HG03135 (cell line): ENCODE measurements around the gene LIPC.

Source experiments
- ATAC-seq: cut with Tn5 transposase; IDR thresholded peaks from one replicate; pipeline ENCODE4 v1.9.1; 2021; ENCODE audit warnings: mild to moderate bottlenecking, moderate library complexity; ENCODE audit not compliant: unreplicated experiment

LIPC gene

GRCh38 chr15:58512522-58512921, 80.7 kb downstream of the LIPC start:
- no peak for ATAC-seq

GRCh38 chr15:58513008-58513407, 81.2 kb downstream of the LIPC start:
- ATAC-seq, result no peak

- no peak for ATAC-seq
Measured at GRCh38 chr15:58513726-58514336, 82.0 kb downstream of the LIPC start.

DNA sequence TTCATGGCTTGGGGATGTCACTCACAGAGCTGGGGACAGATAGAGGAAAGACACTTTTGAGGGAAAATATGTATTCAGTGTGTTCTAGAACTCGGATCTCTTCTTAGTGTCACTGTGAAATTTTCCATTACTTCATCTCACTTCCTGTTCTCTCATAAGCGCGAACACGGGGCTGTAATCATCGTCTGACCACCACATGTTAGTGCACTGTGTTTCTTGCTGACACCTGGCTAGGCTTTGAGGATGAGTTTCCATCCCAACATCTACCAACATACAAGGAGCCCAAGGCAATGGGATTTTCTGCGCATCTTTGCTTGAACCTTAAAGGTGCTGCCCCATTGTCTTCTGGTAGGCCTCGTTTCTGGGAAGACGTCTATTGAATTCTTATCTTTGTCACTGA, 84.0 kb downstream of the LIPC start:
- ATAC-seq, result no peak

DNA sequence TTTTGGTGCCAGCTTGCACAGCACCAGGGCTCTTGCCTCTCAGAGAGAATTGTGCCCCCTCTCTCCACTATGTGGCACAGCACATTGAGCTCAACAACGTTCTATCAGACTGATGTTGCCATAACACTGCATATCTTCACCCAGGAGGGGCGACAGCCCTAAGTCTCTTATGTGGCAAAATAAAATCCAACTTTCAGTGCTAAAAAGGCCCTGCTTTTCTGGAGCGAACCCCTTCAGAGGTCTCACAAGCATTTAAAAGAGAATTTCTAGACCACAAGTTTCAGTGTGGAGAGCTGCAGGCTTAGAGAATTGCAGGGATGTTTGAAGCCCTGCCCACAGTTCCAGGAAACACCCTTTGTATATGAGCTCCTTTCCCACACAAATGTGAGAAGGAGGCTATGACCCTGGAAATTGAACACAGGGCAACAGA, 85.5 kb downstream of the LIPC start:
- ATAC-seq, result no peak

DNA sequence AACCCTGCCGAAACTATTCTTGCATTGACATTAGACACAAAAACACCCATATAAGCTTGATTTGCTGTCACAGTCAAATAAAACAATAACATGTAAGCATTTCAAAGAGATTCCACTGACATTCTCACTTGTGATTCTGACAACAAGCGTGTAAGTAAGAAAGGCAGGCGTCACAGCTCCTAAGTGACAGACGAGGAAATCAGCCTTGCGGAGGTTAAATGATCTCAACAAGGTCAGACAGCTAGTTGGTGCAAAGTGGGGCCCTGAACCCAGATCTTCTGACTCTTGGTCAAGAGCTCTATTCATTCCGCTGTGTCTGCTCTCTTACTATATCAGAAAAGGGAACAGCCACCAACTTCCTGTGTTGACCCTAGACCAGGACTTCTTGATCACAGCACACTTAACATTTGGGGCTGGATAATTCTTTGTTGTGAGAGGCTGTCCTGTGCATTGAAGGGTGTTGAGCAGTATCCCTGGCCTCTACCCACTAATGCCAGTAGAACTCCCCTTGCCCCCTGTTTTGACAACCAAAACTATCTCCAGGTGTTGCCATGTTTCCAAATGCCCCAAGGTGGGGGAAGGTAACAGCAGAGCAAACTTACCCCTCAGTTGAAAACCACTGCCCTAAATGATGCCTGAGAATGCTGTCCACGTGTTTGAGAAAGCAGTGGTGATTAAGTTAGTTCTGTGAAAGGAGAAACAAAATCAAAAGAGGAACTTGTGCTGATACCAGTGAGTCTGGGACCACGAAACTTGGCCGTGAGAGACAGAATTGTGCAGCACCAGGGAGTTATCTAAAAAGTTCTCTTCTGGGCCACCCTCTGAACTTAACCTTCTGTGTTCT, 86.1 kb downstream of the LIPC start:
- ATAC-seq, result peak; percentile 57

DNA sequence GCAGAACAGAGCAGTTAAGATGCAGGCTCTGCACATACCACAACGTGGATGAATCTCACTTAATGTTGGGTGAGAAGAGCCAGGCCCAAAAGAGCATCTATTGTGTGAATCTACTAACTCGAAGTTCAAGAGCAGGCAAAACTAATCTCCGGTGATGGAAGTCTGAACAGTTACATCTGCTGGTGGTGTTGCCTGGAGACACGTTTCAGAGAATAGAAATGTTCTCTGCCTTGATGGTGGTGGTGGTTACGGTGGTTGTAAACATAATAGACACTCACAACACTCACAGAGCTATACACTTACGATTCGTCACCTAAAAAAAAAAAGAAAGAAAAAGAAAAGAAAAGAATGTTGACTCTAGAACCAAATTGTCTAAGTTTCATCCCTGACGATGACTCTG, 86.8 kb downstream of the LIPC start:
- ATAC-seq, result peak; percentile 14

DNA sequence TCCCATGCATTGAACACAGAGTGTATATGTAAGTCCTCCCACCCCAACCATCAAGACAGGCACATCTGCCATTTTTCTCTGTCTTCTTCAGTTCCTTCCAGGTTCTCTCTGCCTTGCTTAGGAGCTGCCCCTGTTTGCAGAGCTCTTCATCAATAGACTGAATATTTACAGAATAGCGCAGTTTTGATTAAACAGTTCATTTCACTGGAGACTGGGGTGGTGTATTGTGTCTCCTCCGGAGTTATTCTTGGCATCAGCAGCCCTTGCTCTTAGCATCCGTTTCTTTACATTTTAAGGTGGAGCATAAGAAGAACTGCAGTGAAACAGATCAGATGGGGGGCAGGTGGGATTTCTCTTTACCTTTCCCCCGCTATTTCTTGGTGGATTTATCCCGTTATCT, 87.7 kb downstream of the LIPC start:
- ATAC-seq, result no peak

GRCh38 chr15:58520464-58520863, 88.7 kb downstream of the LIPC start:
- ATAC-seq, result no peak

DNA sequence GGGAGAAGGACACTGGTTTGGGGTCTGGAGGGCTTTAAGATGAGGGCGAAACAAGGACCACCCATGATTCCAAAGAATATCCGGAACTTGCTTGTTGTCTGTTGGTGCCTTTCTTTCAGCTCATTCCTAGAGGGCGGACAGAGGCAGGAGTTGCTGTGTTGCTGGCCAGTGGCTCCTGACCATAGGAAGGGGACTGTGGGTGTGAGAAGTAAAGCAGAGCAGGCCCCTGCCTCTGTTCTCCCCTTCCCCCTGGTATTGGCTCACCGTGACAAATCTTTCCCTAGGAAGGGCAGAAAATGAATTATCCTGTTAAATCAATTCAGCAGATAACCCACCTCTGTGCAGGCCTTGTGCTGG, 89.1 kb downstream of the LIPC start:
- no peak for ATAC-seq

GRCh38 chr15:58521293-58521991, 89.7 kb downstream of the LIPC start:
- no peak for ATAC-seq

DNA sequence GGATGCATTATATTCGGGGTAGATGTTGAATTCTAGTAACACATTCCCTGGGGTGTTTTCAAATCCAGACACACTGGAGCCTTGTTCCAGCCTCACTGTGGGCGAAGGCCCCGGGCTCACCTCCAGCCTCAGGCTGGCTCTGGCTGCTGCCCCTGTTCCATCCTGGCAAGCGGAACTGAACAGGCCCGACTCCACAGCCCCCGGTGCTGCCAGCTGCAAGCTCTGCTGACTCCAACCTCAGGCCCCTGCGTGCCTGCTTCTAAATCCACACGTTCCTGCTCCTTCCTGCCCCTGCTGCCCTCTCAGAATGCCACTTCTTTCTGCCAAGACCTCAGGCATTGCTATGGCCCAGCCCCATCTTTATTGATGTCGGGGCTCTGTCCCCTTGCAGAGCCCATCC, 90.6 kb downstream of the LIPC start:
- no peak for ATAC-seq

DNA sequence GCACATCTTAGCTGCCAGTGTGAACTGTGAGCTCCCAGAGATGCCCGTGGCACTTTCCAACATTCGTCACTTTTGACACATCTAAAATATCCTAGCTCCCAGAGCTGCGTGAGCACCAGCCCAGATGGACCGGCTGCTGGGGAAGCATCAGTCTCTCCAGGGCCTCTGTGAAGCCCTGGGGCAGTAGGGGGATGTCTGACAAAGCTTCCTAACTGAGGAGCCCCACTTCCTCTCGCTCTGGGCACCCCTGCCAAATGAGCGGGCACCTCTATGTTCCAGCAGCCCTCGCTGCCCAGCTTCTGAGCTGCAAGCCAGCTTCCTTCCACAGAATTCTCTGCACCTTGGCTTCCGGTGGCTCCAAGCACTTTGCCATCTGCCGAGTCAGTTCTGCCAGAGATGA, 91.1 kb downstream of the LIPC start:
- no peak for ATAC-seq

DNA sequence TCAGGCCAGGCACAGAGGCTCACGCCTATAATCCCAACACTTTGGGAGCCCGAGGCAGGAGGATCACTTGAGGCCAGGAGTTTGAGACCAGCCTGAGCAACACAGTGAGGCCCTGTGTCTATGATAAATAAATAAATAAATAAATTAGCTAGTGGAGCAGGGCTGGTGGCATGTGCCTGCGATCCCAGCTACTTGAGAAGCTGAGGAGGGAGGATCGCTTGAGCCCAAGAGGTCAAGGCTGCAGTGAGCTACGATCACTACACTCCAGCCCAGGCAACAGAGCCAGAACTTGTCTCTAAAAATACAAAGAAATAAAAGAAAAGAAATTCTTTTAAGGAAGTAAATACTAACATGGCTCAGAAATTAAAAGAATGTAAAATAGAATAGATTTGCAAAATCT, 91.8 kb downstream of the LIPC start:
- no peak for ATAC-seq

- no peak for ATAC-seq
Measured at GRCh38 chr15:58524247-58524646, 92.5 kb downstream of the LIPC start.

GRCh38 chr15:58525991-58526421, 94.2 kb downstream of the LIPC start:
- ATAC-seq, result no peak

DNA sequence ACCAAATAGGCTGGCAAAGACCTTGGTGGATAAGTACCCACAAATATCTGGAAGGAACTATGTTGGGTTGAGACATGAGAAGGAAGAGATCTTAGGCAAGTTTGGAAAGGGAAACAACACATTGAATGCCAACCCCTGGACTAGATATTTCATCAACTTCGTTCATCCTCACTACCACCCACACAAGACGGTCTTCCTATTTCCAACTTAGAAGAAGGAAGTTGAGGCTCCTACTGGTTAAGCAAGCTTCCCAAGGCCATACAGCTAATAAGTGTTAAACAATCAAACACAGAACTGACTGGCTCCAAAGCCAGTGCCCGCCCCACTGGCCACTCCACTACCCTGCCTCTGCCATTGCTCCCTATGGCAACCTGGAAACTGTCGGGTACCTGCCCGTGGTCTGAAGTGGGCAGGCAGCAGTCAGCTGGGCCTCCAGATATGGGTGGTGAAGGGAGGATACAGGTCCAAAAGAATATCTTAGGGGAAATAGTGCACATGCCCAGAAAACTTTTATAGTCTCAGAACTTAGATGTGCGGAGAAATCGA, 94.9 kb downstream of the LIPC start:
- no peak for ATAC-seq

- ATAC-seq, result no peak
Measured at GRCh38 chr15:58527573-58528187, 95.9 kb downstream of the LIPC start.

GRCh38 chr15:58528188-58528870, 96.5 kb downstream of the LIPC start:
- ATAC-seq, result no peak

DNA sequence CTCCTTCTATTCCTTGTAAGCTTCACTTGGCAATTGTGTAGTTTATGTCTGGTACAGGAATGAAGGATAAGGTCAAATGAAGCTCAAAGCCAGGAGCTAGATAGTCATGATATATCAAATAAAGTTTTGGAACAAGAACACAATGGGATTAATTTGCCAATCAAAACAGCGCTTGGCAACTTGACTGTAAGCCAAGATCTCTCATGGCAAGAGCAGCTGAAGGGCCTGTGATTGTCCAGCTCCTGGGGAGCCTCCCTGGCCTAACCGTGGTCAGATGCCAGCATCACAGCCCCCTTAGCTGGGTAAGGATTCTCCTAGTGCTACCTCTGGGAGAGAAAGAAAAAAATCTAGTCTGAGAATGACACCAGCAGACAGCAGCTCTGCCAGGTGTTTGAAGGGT, 97.2 kb downstream of the LIPC start:
- ATAC-seq, result no peak
